ENCODE measurements around the gene KMT2A. TPM values are rescaled to one million over a fixed set of nuclear protein-coding genes. Genes with fewer than 3 reads are reported as not detected.
"Not testable (repeated sequence)": the region's sequence is repeated elsewhere in the genome, so short reads cannot be mapped to it uniquely, and the experiment has no call there.

KMT2A gene
- total RNA-seq = 19.3 and 25.0 TPM in 2 replicates
- 12.7 TPM for polyA plus RNA-seq (2012)

GRCh38 chr11:118435893-118436624 lies at the start of gene KMT2A:
TSS of gene KMT2A (plus strand) at chr11:118436492. CDS start at chr11:118436513, 21 bp downstream.
- DNase-seq (ENCODE audit: low read depth) = peak; percentile 97

GRCh38 chr11:118396097-118396501 lies 40.2 kb upstream of the KMT2A start:
- no peak for DNase-seq (ENCODE audit: low read depth)

- DNase-seq (ENCODE audit: low read depth) = no peak
Measured at GRCh38 chr11:118397448-118397847, 38.8 kb upstream of the KMT2A start.

- no peak for DNase-seq (ENCODE audit: low read depth)
Measured at GRCh38 chr11:118398791-118399559, 37.3 kb upstream of the KMT2A start.

- peak; percentile 92 for DNase-seq (ENCODE audit: low read depth)
Measured at GRCh38 chr11:118401151-118401879, 35.0 kb upstream of the KMT2A start, which contains the start of gene ATP5MG. TSS of gene ATP5MG (plus strand) at chr11:118401606. CDS start at chr11:118401666, 60 bp downstream.

- peak; percentile 27 for DNase-seq (ENCODE audit: low read depth)
Measured at GRCh38 chr11:118401880-118402590, 34.3 kb upstream of the KMT2A start.

- DNase-seq (ENCODE audit: low read depth) = not testable (repeated sequence)
Measured at GRCh38 chr11:118402594-118402993, 33.7 kb upstream of the KMT2A start.

- peak; percentile 62 for DNase-seq (ENCODE audit: low read depth)
Measured at GRCh38 chr11:118406599-118407166, 29.6 kb upstream of the KMT2A start.

GRCh38 chr11:118410055-118410745 lies 26.1 kb upstream of the KMT2A start:
- DNase-seq (ENCODE audit: low read depth) = no peak

- no peak for DNase-seq (ENCODE audit: low read depth)
Measured at GRCh38 chr11:118411530-118411929, 24.8 kb upstream of the KMT2A start.

GRCh38 chr11:118412921-118413320 lies 23.4 kb upstream of the KMT2A start:
- no peak for DNase-seq (ENCODE audit: low read depth)

- no peak for DNase-seq (ENCODE audit: low read depth)
Measured at GRCh38 chr11:118415062-118415738, 21.1 kb upstream of the KMT2A start.

- peak; percentile 70 for DNase-seq (ENCODE audit: low read depth)
Measured at GRCh38 chr11:118415739-118416068, 20.6 kb upstream of the KMT2A start.

GRCh38 chr11:118416900-118417299 lies 19.4 kb upstream of the KMT2A start:
- DNase-seq (ENCODE audit: low read depth) = not testable (repeated sequence)

GRCh38 chr11:118417801-118418200 lies 18.5 kb upstream of the KMT2A start:
- no peak for DNase-seq (ENCODE audit: low read depth)

- DNase-seq (ENCODE audit: low read depth) = no peak
Measured at GRCh38 chr11:118418766-118419165, 17.5 kb upstream of the KMT2A start.

GRCh38 chr11:118427707-118428106 lies 8.6 kb upstream of the KMT2A start:
- no peak for DNase-seq (ENCODE audit: low read depth)

- no peak for DNase-seq (ENCODE audit: low read depth)
Measured at GRCh38 chr11:118430956-118431355, 5.3 kb upstream of the KMT2A start.

GRCh38 chr11:118434123-118434552 lies 2.2 kb upstream of the KMT2A start:
- peak; percentile 24 for DNase-seq (ENCODE audit: low read depth)

Data from myocyte (in vitro differentiated cells).